Uterus (tissue), 2 donors: ENCODE data around the gene RAPGEFL1.
"Not testable (repeated sequence)": the region's sequence is repeated elsewhere in the genome, so short reads cannot be mapped to it uniquely, and the experiment has no call there.

Experiments
- POLR2A ChIP-seq, 2 donors: fragments of 450-650 bp; IDR thresholded peaks; one replicate each; pipeline ENCODE4 v1.6.1; 2016; ENCODE audit warnings: antibody characterized with exemption in 2 of 2, mild to moderate bottlenecking in 1 of 2, moderate library complexity in 1 of 2
- TF ChIP-seq, protein P1 (sequence below), 4 experiments: fragments of 200-600 bp in 2 of 4; fragments of 450-650 bp in 2 of 4; sonication (generic) in 2 of 4; IDR thresholded peaks; one replicate each; pipeline ENCODE4 v1.5.1; 2016 to 2019; ENCODE audit warnings: antibody characterized with exemption in 4 of 4, mild to moderate bottlenecking in 2 of 4, moderate library complexity in 1 of 4

DNA sequence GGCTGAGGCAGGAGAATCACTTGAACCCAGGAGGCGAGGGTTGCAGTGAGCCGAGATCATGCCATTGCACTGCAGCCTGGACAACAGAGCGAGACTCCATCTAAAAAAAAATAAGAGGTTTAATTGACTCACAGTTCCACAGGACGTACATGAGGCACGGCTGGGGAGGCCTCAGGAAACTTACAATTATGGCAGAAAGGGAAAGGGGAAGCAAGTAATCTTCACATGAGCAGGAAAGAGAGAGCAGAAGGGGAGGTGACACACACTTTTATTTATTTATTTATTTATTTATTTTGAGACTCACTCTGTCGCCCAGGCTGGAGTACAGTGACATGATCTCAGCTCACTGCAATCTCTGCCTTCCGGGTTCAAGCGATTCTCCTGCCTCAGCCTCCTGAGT lies 28.9 kb downstream of the RAPGEFL1 start:
- TF ChIP-seq, protein P1, sequence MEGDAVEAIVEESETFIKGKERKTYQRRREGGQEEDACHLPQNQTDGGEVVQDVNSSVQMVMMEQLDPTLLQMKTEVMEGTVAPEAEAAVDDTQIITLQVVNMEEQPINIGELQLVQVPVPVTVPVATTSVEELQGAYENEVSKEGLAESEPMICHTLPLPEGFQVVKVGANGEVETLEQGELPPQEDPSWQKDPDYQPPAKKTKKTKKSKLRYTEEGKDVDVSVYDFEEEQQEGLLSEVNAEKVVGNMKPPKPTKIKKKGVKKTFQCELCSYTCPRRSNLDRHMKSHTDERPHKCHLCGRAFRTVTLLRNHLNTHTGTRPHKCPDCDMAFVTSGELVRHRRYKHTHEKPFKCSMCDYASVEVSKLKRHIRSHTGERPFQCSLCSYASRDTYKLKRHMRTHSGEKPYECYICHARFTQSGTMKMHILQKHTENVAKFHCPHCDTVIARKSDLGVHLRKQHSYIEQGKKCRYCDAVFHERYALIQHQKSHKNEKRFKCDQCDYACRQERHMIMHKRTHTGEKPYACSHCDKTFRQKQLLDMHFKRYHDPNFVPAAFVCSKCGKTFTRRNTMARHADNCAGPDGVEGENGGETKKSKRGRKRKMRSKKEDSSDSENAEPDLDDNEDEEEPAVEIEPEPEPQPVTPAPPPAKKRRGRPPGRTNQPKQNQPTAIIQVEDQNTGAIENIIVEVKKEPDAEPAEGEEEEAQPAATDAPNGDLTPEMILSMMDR (IDR thresholded peaks at IDR 0.05), result not testable (repeated sequence)
- not testable (repeated sequence) for TF ChIP-seq POLR2A (IDR thresholded peaks at IDR 0.05)
